ENCODE measurements around the gene TLCD2. TPM values are rescaled to one million over a fixed set of nuclear protein-coding genes. Genes with fewer than 3 reads are reported as not detected.
A peak's percentile ranks its signal among the peaks of the same experiment; 100 is the strongest.

The TLCD2 gene
- total and polyA plus RNA-seq, 2 of the 13 experiments (the other 11 are each of a cell fraction or from before 2014, with no cell fraction given), result 0.90 to 1.1 TPM

- no peak for TF ChIP-seq DZIP1 (CRISPR knock-in tag; IDR thresholded peaks at IDR 0.05)
- no peak for TF ChIP-seq GLMP (CRISPR knock-in tag; IDR thresholded peaks at IDR 0.05; ENCODE audit: borderline replicate concordance)
- no peak for TF ChIP-seq ZNF670 (CRISPR knock-in tag; IDR thresholded peaks at IDR 0.05; ENCODE audit: borderline replicate concordance)
- 0 out of 2 replicates have a peak, but pooled peaks have one; percentile 18 for TF ChIP-seq BRCA1 (CRISPR knock-in tag; IDR thresholded peaks at IDR 0.05)
- peak; percentile 74 for TF ChIP-seq TGIF2 (CRISPR knock-in tag; IDR thresholded peaks at IDR 0.05)
- no peak for TF ChIP-seq ZBTB2 (CRISPR knock-in tag; IDR thresholded peaks at IDR 0.05; ENCODE audit: low read depth)
- no peak for TF ChIP-seq MED8 (CRISPR knock-in tag; IDR thresholded peaks at IDR 0.05; ENCODE audit: insufficient replicate concordance)
- TF ChIP-seq ZNF280D (CRISPR knock-in tag; IDR thresholded peaks at IDR 0.05), result no peak
- no peak for TF ChIP-seq ZNF20 (CRISPR knock-in tag; IDR thresholded peaks at IDR 0.05)
- no peak for TF ChIP-seq CSRNP1 (CRISPR knock-in tag; IDR thresholded peaks at IDR 0.05)
- peak; percentile 62 for TF ChIP-seq RAD21 (CRISPR knock-in tag; IDR thresholded peaks at IDR 0.05)
- no peak for TF ChIP-seq CHCHD3 (CRISPR knock-in tag; IDR thresholded peaks at IDR 0.05)
- peak; percentile 2 for TF ChIP-seq ZFP36 (IDR thresholded peaks at IDR 0.05; ENCODE audit: borderline replicate concordance, low read depth, low read length, partially characterized antibody)
- TF ChIP-seq PRDM4 (CRISPR knock-in tag; IDR thresholded peaks at IDR 0.05; ENCODE audit: borderline replicate concordance), result no peak
- no peak for TF ChIP-seq SOX5 (CRISPR knock-in tag; IDR thresholded peaks at IDR 0.05; ENCODE audit: borderline replicate concordance)
These were observed 6.1 kb upstream of the TLCD2 start (continued) for GRCh38 chr17:1716076-1716911.

Data from HepG2 (cell line).